GM21515 (cell line): ENCODE results near the gene HERC2.

Source experiments
- ATAC-seq: cut with Tn5 transposase; IDR thresholded peaks from one replicate; pipeline ENCODE4 v1.9.1; 2021; ENCODE audit not compliant: unreplicated experiment

Gene HERC2

DNA sequence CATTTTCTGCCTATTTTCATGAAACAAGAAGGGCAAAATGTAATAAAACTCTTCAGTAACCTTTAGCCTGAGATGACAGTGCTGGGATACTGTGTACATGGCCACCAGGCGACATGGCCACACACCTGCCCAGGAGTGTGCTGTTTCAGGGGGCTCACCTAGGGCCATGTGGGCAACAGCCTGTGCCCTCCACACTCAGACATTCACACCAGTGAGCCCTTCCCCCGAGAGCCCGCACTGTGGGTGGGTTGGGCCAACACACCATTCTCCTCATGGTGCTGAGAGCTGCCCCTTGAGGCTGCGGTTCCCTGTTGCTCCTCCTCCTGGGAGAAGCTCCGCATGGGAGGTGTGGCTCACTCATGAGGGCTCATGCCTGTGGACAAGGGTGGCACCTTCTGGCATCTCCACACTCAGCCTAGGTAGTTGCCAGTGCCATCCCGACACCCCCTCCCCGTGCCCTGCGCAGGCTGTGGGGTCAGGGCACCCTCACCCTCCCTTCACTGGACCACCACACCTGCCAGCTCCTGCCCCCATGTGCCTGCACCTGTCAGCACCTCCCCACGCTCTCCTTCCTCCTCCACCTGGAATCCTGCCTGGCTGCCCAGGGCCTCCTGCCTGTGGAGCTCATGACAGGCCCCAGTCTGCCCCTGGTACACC, 242.5 kb downstream of the HERC2 start:
- ATAC-seq, result no peak

DNA sequence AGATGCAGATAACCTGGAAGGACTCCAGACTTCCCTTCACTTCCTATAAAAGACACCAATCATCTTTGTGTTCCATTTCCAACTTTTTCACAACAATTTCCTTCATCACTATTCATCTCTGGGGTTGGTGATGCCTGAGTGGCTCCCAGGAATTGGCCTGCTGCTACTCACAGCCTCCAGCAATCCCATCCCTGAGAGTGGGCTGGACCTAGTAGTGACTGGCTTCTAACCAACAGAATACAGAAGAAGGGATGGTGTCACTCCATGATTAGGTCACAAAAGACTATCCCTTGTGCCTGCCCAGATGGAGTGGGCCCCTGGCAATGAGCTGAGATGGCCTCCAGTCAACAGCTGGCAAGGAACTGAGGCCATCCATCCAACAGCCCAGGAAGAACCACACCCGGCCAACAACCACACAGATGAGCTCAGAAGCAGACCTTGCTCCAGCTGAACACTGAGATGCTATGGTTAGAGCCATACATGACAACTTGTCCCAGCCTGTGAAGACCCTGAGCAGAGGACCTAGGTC, 243.7 kb downstream of the HERC2 start:
- ATAC-seq, result no peak

DNA sequence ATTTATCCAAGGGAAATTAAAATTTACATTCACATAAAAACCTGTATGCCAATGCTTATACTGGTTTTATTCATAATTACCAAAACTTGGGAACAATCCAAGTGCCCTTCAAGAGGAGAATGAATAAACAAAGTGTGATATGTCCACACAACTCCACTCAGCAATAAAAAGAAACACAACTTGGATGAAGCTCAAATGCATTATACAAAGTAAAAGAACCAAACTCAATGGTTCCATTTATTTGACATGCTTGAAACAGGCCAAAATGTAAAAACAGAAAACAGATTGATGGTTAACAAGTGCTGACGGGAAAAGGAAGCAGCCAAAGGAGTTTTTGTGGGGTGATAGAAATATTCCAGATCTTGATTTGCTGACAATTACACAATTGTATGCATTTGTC, 246.4 kb downstream of the HERC2 start:
- no peak for ATAC-seq

DNA sequence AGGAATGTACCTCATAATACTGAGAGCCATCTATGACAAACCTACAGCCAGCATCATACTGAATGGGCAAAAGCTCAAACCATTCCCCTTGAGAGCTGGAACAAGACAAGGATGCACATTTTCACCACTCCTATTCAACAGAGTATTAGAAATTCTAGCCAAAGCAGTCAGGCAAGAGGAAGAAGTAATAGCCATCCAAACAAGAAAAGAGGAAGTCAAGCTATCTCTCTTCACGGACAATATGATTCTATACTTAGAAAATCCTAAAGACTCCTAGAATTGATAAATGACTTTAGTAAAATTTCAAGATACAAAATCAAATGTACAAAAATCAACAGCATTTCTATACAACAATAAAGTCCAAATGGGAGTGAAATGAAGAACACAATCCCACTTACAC, 253.0 kb downstream of the HERC2 start:
- ATAC-seq, result no peak

DNA sequence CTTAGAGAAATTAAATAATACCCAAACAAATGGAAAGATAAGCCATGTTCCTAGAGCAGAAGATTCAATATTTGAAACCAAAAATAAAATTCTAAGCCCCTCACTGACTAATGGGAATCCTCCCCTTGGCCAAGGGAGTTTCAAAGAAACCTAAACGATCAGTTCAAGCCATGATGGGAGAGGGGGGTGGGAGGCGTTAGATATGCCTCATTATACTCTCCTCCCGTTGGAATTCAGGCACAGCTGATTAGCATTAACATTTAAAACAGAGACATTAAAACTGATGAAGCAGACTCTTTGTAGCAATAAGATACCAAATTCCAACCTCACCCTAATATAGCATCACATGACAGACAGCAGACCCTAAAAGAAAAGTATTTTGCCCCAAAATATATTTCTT, 255.7 kb downstream of the HERC2 start:
- ATAC-seq, result no peak
